ENCODE measurements around the gene RPL34. TPM values are rescaled to one million over a fixed set of nuclear protein-coding genes. Genes with fewer than 3 reads are reported as not detected.

RPL34 gene
- total RNA-seq, 1 experiment from 2014 or later = 488 TPM

DNA sequence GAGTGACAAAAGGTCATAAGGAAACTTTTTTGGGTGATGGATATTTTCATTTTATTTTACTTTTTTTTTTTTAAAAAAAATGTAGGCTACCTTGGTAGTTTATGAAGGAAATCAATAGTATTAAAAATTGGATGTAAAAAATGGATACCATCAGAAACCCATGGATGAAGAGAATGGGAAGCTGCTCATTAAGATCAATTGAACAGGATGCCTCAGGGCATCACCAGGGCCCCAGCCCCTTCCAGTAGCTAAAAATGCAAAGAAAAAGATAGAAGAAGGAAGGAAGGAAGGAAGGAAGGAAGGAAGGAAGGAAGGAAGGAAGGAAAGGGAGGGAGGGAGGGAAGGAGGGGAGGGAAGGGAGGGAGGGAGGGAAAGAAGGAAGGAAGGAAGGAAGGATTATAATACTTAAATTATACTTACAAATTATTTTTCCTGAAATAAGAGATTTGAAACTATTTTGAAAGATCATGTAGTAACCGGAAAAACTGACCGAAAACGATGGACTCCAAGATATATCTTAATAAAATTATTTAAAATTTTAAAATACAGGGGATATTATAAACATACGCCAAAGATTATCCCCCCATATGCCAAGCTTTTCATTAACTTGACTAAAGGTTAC, 54.1 kb downstream of the RPL34 start:
- ATAC-seq (no peak), DNase-seq (ENCODE audit: low read depth, low spot score) (no peak)
- Histone ChIP-seq H3K9me3 (ENCODE audit: control insufficient read depth, insufficient read depth, low read depth, low read length) (no peaks in the 10 kb centered on the region), H3K27me3 (ENCODE audit: control insufficient read depth, insufficient read depth, low read length) (no peaks in the 10 kb centered on the region), H3K4me3 (ENCODE audit: low read depth in 2 of 2, low read length in 2 of 2) (no peak overlapping the region), H3K36me3 (ENCODE audit: control insufficient read depth, insufficient read depth, low read length) (no peaks in the 10 kb centered on the region), H3K4me1 (ENCODE audit: control insufficient read depth, insufficient read depth, low read length) (no peaks in the 10 kb centered on the region), H3K27ac (ENCODE audit: low read length) (no peak overlapping the region)
- no TSS peak for BruUV-seq (replicated peaks)
- in situ Hi-C loops (cut with HindIII; ENCODE audit: low pct_unique_long_range_greater_than_20kb, low sequenced_read_pairs) (no loop called here), intact Hi-C loops (cut with micrococcal nuclease; ENCODE audit: unreplicated experiment) (no loop called here)
- ChIA-PET CTCF (interaction anchor here (0.5 to 0.7 kb wide), 2 partner anchors 144 to 639 kb away, joined by 4 to 9 read pairs; no protein-coding TSS in a partner anchor), POLR2A (no interaction called here)
- TF ChIP-seq TCF7L2 (IDR thresholded peaks at IDR 0.05; ENCODE audit: low read depth, low read length) (no peak), POLR2AphosphoS5 (IDR thresholded peaks at IDR 0.05; ENCODE audit: low read depth, low read length) (no peak), SIN3A (IDR thresholded peaks at IDR 0.05; ENCODE audit: borderline replicate concordance, insufficient read depth, low read depth, low read length) (no peak)
- TF ChIP-seq, protein P1, sequence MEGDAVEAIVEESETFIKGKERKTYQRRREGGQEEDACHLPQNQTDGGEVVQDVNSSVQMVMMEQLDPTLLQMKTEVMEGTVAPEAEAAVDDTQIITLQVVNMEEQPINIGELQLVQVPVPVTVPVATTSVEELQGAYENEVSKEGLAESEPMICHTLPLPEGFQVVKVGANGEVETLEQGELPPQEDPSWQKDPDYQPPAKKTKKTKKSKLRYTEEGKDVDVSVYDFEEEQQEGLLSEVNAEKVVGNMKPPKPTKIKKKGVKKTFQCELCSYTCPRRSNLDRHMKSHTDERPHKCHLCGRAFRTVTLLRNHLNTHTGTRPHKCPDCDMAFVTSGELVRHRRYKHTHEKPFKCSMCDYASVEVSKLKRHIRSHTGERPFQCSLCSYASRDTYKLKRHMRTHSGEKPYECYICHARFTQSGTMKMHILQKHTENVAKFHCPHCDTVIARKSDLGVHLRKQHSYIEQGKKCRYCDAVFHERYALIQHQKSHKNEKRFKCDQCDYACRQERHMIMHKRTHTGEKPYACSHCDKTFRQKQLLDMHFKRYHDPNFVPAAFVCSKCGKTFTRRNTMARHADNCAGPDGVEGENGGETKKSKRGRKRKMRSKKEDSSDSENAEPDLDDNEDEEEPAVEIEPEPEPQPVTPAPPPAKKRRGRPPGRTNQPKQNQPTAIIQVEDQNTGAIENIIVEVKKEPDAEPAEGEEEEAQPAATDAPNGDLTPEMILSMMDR (IDR thresholded peaks at IDR 0.05) = no peak
- TF ChIP-seq, protein P2, sequence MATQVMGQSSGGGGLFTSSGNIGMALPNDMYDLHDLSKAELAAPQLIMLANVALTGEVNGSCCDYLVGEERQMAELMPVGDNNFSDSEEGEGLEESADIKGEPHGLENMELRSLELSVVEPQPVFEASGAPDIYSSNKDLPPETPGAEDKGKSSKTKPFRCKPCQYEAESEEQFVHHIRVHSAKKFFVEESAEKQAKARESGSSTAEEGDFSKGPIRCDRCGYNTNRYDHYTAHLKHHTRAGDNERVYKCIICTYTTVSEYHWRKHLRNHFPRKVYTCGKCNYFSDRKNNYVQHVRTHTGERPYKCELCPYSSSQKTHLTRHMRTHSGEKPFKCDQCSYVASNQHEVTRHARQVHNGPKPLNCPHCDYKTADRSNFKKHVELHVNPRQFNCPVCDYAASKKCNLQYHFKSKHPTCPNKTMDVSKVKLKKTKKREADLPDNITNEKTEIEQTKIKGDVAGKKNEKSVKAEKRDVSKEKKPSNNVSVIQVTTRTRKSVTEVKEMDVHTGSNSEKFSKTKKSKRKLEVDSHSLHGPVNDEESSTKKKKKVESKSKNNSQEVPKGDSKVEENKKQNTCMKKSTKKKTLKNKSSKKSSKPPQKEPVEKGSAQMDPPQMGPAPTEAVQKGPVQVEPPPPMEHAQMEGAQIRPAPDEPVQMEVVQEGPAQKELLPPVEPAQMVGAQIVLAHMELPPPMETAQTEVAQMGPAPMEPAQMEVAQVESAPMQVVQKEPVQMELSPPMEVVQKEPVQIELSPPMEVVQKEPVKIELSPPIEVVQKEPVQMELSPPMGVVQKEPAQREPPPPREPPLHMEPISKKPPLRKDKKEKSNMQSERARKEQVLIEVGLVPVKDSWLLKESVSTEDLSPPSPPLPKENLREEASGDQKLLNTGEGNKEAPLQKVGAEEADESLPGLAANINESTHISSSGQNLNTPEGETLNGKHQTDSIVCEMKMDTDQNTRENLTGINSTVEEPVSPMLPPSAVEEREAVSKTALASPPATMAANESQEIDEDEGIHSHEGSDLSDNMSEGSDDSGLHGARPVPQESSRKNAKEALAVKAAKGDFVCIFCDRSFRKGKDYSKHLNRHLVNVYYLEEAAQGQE (IDR thresholded peaks at IDR 0.05; ENCODE audit: insufficient read depth in 1 of 2, low read depth in 2 of 2, low read length in 1 of 2) = no peak

Other genes with a start within 250 kb of the RPL34 start
- gene OSTC, start 30.0 kb downstream of the RPL34 start, total RNA-seq (2021; ENCODE audit: unreplicated experiment) = 57.8 TPM
- gene ETNPPL, start 142.5 kb downstream of the RPL34 start, total RNA-seq (2021; ENCODE audit: unreplicated experiment) = not detected

Measured in Panc1 (cell line).